ENCODE measurements around the gene PMPCB.

GRCh38 chr7:103292122-103292521 is 5.1 kb upstream of the PMPCB start:
- TF ChIP-seq, protein P1, sequence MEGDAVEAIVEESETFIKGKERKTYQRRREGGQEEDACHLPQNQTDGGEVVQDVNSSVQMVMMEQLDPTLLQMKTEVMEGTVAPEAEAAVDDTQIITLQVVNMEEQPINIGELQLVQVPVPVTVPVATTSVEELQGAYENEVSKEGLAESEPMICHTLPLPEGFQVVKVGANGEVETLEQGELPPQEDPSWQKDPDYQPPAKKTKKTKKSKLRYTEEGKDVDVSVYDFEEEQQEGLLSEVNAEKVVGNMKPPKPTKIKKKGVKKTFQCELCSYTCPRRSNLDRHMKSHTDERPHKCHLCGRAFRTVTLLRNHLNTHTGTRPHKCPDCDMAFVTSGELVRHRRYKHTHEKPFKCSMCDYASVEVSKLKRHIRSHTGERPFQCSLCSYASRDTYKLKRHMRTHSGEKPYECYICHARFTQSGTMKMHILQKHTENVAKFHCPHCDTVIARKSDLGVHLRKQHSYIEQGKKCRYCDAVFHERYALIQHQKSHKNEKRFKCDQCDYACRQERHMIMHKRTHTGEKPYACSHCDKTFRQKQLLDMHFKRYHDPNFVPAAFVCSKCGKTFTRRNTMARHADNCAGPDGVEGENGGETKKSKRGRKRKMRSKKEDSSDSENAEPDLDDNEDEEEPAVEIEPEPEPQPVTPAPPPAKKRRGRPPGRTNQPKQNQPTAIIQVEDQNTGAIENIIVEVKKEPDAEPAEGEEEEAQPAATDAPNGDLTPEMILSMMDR (IDR thresholded peaks at IDR 0.05), result no peak
- no peak for TF ChIP-seq POLR2A (IDR thresholded peaks at IDR 0.05)
